Measurements from ENCODE around the gene HARS2. TPM values are rescaled to one million over a fixed set of nuclear protein-coding genes. Genes with fewer than 3 reads are reported as not detected.
A peak's percentile ranks its signal among the peaks of the same experiment; 100 is the strongest.
"Not testable (repeated sequence)": the region's sequence is repeated elsewhere in the genome, so short reads cannot be mapped to it uniquely, and the experiment has no call there.

HARS2 gene, protein sequence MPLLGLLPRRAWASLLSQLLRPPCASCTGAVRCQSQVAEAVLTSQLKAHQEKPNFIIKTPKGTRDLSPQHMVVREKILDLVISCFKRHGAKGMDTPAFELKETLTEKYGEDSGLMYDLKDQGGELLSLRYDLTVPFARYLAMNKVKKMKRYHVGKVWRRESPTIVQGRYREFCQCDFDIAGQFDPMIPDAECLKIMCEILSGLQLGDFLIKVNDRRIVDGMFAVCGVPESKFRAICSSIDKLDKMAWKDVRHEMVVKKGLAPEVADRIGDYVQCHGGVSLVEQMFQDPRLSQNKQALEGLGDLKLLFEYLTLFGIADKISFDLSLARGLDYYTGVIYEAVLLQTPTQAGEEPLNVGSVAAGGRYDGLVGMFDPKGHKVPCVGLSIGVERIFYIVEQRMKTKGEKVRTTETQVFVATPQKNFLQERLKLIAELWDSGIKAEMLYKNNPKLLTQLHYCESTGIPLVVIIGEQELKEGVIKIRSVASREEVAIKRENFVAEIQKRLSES
- polyA plus RNA-seq: 10 to 100 TPM; 21.8 to 38.0 (median 23.2) TPM
- long read RNA-seq, donor 1, transcript HARS2-201 (13 exons, 2,510 nt): major isoform, 6 of 15 reads
- long read RNA-seq, donor 1, partial matches to known transcripts: 8 of 15 reads
- long read RNA-seq, donor 1, other reads (novel, unspliced or antisense): 0 of 15 reads
- long read RNA-seq, donor 2, partial matches to known transcripts: 0 of 1 reads
- long read RNA-seq, donor 2, other reads (novel, unspliced or antisense): 0 of 1 reads
- long read RNA-seq, donor 3, partial matches to known transcripts: 6 of 7 reads
- long read RNA-seq, donor 3, other reads (novel, unspliced or antisense): 0 of 7 reads
- long read RNA-seq, donor 4: 0 reads
- long read RNA-seq, donor 5: 0 reads
- long read RNA-seq, donor 6, partial matches to known transcripts: 0 of 3 reads
- long read RNA-seq, donor 6, other reads (novel, unspliced or antisense): 0 of 3 reads
- long read RNA-seq, donor 7, partial matches to known transcripts: 0 of 4 reads
- long read RNA-seq, donor 7, other reads (novel, unspliced or antisense): 0 of 4 reads
- long read RNA-seq, donor 8: 0 reads
- long read RNA-seq, donor 9: 0 reads
- long read RNA-seq, donor 10, partial matches to known transcripts: 12 of 16 reads
- long read RNA-seq, donor 10, other reads (novel, unspliced or antisense): 0 of 16 reads

DNA sequence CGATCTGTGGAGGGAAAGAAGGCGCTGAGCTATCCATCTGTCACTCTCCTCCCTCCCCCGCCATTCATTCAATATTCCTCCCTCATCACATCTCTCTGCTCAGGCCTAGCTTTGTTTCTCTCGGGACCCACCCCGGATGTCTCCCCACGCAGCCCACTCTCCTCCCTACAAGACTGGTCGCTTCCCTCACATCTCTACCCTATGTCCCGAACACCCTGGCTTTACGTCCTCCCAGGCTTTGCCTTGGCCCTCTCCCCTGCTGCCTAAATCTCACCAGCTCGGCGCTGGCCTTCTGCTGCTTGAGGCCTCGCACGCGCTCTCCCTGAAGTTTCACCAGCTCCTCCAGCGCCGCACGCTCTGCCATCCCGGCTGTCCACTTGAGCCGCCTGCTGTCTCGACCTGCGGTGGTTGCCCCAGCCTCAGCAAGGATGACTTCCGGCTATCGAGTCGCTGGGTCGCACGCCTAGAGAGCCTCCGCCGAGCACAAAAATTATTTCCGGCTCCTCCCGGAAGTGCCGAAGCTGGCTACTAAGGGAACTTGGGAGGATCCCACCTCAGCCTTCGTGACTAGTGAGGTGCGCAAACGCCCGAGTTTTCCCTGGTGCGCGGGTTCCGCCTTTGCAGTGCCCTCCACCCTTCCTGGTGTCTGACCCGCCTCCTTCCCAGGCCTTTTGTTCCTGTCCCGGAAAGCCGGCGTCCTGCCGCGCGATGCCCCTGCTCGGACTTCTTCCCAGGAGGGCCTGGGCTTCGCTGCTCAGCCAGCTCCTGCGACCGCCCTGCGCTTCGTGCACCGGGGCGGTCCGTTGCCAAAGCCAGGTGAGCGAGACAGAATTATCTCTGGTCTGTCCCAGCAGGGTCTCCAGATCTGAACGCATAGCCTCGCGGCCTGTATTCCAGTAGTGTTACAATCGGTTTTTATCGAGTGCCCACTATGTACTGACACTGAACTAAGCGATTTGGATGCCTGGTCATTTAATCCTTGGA is at the start of gene HARS2, which contains the start of gene HARS1:
Gene HARS2, plus strand, starts transcription at position 515 of the 984 bp plus-strand sequence. Its CDS starts 194 bp downstream, at position 709.
Gene HARS1, minus strand, starts transcription at position 430 of the 984 bp plus-strand sequence. Its CDS starts 66 bp downstream, at position 364.
- peak; percentile 95 to 96 for DNase-seq
- peak within 1 kb of the TSS; percentile 83 to 85 (median 84) for H3K27ac ChIP-seq (ENCODE audit: low read depth in 1 of 3, low read length in 2 of 3)
- 0 to 1% (median 0%) methylated on average over 60 to 61 of the region's 61 CpGs for WGBS, 3 donors
- no peaks in the 10 kb centered on the region for H3K27me3 ChIP-seq (ENCODE audit: control insufficient read depth in 3 of 3, insufficient read depth in 3 of 3, low read length in 3 of 3)
- peaks cover 9 to 26% (median 15%) of the 10 kb centered on the region in 3 donors for H3K36me3 ChIP-seq (ENCODE audit: control insufficient read depth in 3 of 3, insufficient read depth in 2 of 3, low read depth in 1 of 3, low read length in 3 of 3)
- no peak for FAIRE-seq
- H3K4me1 ChIP-seq (ENCODE audit: control insufficient read depth in 3 of 3, insufficient read depth in 2 of 3, low read depth in 1 of 3, low read length in 2 of 3): peaks cover 2 to 10% (median 3%) of the 10 kb centered on the region in 3 donors
- no peaks in the 10 kb centered on the region for H3K9me3 ChIP-seq (ENCODE audit: control insufficient read depth in 2 of 2, insufficient read depth in 1 of 2, low read depth in 1 of 2, low read length in 1 of 2)
- peak within 1 kb of the TSS; percentile 59 to 75 (median 66) for H3K4me3 ChIP-seq (ENCODE audit: low read depth in 1 of 3, low read length in 3 of 3)

DNA sequence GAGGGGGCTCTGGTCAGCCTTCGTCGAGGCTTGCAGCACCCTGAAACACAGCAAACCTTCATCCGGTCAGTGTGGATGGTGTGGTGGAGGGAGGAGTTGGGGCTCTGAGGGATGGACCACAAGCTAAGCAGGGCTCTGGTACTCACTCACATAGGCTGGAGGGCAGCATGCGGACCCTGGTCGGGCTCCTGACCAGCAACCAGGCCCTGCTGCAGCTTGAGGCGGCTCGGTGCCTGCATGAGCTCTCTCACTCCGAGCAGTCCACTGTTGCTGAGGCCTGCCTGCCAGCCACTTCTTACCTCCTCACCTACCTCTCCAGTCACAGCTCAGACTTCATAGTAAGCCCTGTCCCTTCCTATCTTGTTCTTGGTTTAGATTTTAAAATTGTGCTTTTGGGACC is 49.5 kb upstream of the HARS2 start:
- H3K36me3 ChIP-seq (ENCODE audit: control insufficient read depth in 3 of 3, insufficient read depth in 2 of 3, low read depth in 1 of 3, low read length in 3 of 3): peaks cover 7 to 37% (median 9%) of the 10 kb centered on the region in 3 donors
- 86 to 91% (median 91%) methylated on average over 8 of the region's 8 CpGs for WGBS, 3 donors

DNA sequence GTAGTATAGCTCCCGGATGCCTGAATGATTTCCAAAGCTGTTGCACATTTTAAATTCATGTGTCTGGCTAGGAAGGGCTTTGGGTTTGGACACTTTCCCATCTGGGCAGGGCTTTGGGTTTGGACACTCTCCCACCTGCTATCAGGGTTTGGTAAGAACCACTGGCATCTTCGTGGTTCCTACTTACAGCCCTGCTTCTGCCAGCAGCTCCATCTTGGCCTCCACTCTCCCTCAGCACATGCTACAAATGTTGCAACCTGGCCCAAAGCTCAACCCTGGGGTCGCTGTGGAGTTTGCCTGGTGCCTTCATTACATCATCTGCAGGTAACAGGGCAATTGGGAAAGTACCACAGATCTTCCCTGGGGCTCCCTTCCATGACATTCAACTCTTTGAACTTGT is 48.5 kb upstream of the HARS2 start:
- no peak for DNase-seq
- Histone ChIP-seq H3K36me3 (ENCODE audit: control insufficient read depth in 3 of 3, insufficient read depth in 2 of 3, low read depth in 1 of 3, low read length in 3 of 3) (peaks cover 7 to 37% (median 9%) of the 10 kb centered on the region in 3 donors), H3K9me3 (ENCODE audit: control insufficient read depth in 2 of 2, insufficient read depth in 1 of 2, low read depth in 1 of 2, low read length in 1 of 2) (no peaks in the 10 kb centered on the region), H3K27me3 (ENCODE audit: control insufficient read depth in 3 of 3, insufficient read depth in 3 of 3, low read length in 3 of 3) (no peaks in the 10 kb centered on the region), H3K4me1 (ENCODE audit: control insufficient read depth in 3 of 3, insufficient read depth in 2 of 3, low read depth in 1 of 3, low read length in 2 of 3) (peaks cover 0 to 14% (median 4%) of the 10 kb centered on the region in 3 donors), H3K4me3 (ENCODE audit: low read depth in 1 of 3, low read length in 3 of 3) (no peak overlapping the region), H3K27ac (ENCODE audit: low read depth in 1 of 3, low read length in 2 of 3) (no peak overlapping the region)
- WGBS, 3 donors: 64 to 82% (median 64%) methylated on average over 3 of the region's 3 CpGs
- FAIRE-seq: no peak

More for the DNA sequence above, 49.5 kb upstream of the HARS2 start:
- FAIRE-seq: no peak
- H3K4me1 ChIP-seq (ENCODE audit: control insufficient read depth in 3 of 3, insufficient read depth in 2 of 3, low read depth in 1 of 3, low read length in 2 of 3): peaks cover 0 to 14% (median 4%) of the 10 kb centered on the region in 3 donors
- no peak overlapping the region for H3K4me3 ChIP-seq (ENCODE audit: low read depth in 1 of 3, low read length in 3 of 3)
- no peaks in the 10 kb centered on the region for H3K9me3 ChIP-seq (ENCODE audit: control insufficient read depth in 2 of 2, insufficient read depth in 1 of 2, low read depth in 1 of 2, low read length in 1 of 2)
- H3K27me3 ChIP-seq (ENCODE audit: control insufficient read depth in 3 of 3, insufficient read depth in 3 of 3, low read length in 3 of 3): no peaks in the 10 kb centered on the region
- H3K27ac ChIP-seq (ENCODE audit: low read depth in 1 of 3, low read length in 2 of 3): no peak overlapping the region
- DNase-seq: no peak

DNA sequence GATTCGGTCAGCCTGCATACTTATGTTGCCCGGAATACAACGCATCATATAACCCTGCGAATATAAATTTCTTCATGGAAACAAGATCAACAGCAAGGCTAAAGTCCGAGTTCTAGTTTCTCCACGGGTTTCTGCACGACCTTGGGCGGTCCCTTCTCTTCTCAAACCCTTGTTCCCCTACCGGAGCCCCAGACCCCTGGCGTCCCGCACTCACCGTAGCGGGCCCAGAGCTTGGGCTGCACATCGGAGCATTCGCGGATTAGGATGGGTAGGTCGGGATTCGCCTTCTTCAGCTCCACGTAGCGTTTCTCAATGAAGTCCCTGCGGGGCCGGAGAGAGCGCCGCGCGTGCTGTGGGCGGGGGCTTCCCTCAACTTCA is 44.2 kb upstream of the HARS2 start:
- WGBS, 3 donors: 0 to 1% (median 1%) methylated on average over 27 of the region's 27 CpGs
- FAIRE-seq (no peak), DNase-seq (peak in 1 of 2 donors; percentile 23)
- Histone ChIP-seq H3K9me3 (ENCODE audit: control insufficient read depth in 2 of 2, insufficient read depth in 1 of 2, low read depth in 1 of 2, low read length in 1 of 2) (no peaks in the 10 kb centered on the region), H3K4me3 (ENCODE audit: low read depth in 1 of 3, low read length in 3 of 3) (peak overlapping the region; percentile 63 to 87 (median 86)), H3K36me3 (ENCODE audit: control insufficient read depth in 3 of 3, insufficient read depth in 2 of 3, low read depth in 1 of 3, low read length in 3 of 3) (peaks cover 9 to 48% (median 11%) of the 10 kb centered on the region in 3 donors), H3K27ac (ENCODE audit: low read depth in 1 of 3, low read length in 2 of 3) (peak overlapping the region; percentile 74 to 97 (median 76)), H3K27me3 (ENCODE audit: control insufficient read depth in 3 of 3, insufficient read depth in 3 of 3, low read length in 3 of 3) (no peaks in the 10 kb centered on the region), H3K4me1 (ENCODE audit: control insufficient read depth in 3 of 3, insufficient read depth in 2 of 3, low read depth in 1 of 3, low read length in 2 of 3) (peaks cover 0 to 9% (median 9%) of the 10 kb centered on the region in 3 donors)

DNA sequence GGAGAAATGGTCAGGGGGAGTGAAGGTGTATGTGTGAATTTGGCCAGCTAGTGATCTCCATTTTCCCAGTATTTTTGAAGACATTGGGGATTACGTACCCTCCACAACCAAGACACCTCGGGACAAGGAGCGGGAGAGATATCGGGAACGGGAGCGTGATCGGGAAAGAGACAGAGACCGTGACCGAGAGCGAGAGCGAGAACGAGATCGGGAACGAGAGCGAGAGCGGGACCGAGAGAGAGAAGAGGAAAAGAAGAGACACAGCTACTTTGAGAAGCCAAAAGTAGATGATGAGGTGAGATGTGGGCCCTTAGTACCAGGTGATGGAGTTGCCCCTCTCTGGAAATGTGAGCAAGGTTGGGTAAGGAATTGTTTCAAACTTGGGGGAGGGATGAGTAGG is 32.4 kb upstream of the HARS2 start:
- H3K4me3 ChIP-seq (ENCODE audit: low read depth in 1 of 3, low read length in 3 of 3): no peak overlapping the region
- H3K36me3 ChIP-seq (ENCODE audit: control insufficient read depth in 3 of 3, insufficient read depth in 2 of 3, low read depth in 1 of 3, low read length in 3 of 3): peaks cover 25 to 54% (median 30%) of the 10 kb centered on the region in 3 donors
- H3K4me1 ChIP-seq (ENCODE audit: control insufficient read depth in 3 of 3, insufficient read depth in 2 of 3, low read depth in 1 of 3, low read length in 2 of 3): no peaks in the 10 kb centered on the region
- H3K9me3 ChIP-seq (ENCODE audit: control insufficient read depth in 2 of 2, insufficient read depth in 1 of 2, low read depth in 1 of 2, low read length in 1 of 2): no peaks in the 10 kb centered on the region
- no peak overlapping the region for H3K27ac ChIP-seq (ENCODE audit: low read depth in 1 of 3, low read length in 2 of 3)
- DNase-seq (no peak), FAIRE-seq (no peak)
- no peaks in the 10 kb centered on the region for H3K27me3 ChIP-seq (ENCODE audit: control insufficient read depth in 3 of 3, insufficient read depth in 3 of 3, low read length in 3 of 3)
- WGBS, 3 donors: 97 to 99% (median 97%) methylated on average over 17 of the region's 17 CpGs

DNA sequence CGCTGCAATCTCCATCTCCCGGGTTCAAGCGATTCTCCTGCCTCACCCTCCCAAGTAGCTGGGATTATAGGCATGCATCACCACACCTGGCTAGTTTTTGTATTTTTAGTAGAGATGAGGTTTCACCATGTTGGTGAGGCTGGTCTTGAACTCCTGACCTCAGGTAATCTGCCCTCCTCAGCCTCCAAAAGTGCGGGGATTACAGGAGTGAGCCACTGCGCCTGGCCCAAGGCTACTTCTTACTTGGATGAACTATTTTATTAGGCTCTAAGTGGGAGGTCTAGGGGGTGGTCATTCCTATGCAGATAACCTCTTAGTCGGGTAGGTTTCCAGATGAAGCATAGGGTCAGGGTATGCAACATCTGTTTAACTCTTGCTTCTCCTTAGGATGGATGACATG is 30.9 kb upstream of the HARS2 start:
- H3K4me3 ChIP-seq (ENCODE audit: low read depth in 1 of 3, low read length in 3 of 3); H3K27me3 ChIP-seq (ENCODE audit: control insufficient read depth in 3 of 3, insufficient read depth in 3 of 3, low read length in 3 of 3); H3K27ac ChIP-seq (ENCODE audit: low read depth in 1 of 3, low read length in 2 of 3); H3K9me3 ChIP-seq (ENCODE audit: control insufficient read depth in 2 of 2, insufficient read depth in 1 of 2, low read depth in 1 of 2, low read length in 1 of 2); FAIRE-seq; DNase-seq; H3K4me1 ChIP-seq (ENCODE audit: control insufficient read depth in 3 of 3, insufficient read depth in 2 of 3, low read depth in 1 of 3, low read length in 2 of 3): not testable (repeated sequence)
- WGBS, 3 donors: 89 to 90% (median 89%) methylated on average over 6 of the region's 6 CpGs
- H3K36me3 ChIP-seq (ENCODE audit: control insufficient read depth in 3 of 3, insufficient read depth in 2 of 3, low read depth in 1 of 3, low read length in 3 of 3): peaks cover 22 to 49% (median 28%) of the 10 kb centered on the region in 3 donors

DNA sequence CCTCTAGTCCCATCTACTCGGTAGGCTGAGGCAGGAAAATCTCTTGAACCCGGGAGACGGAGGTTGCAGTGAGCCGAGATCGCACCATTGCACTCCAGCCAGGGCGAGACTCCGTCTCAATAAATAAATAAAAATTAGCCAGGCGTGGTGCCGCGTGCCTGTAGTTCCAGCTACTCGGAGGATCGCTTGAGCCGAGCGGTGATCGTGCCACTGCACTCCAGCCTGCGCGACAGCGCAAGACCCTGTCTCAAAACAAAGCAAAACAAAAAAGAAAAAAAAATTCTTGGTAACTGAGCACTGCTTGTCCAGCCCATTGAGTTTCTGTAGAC is 27.3 kb upstream of the HARS2 start:
- Histone ChIP-seq H3K27me3 (ENCODE audit: control insufficient read depth in 3 of 3, insufficient read depth in 3 of 3, low read length in 3 of 3) (no peaks in the 10 kb centered on the region), H3K36me3 (ENCODE audit: control insufficient read depth in 3 of 3, insufficient read depth in 2 of 3, low read depth in 1 of 3, low read length in 3 of 3) (peaks cover 16 to 35% (median 17%) of the 10 kb centered on the region in 3 donors), H3K4me1 (ENCODE audit: control insufficient read depth in 3 of 3, insufficient read depth in 2 of 3, low read depth in 1 of 3, low read length in 2 of 3) (peaks cover 2 to 6% (median 4%) of the 10 kb centered on the region in 3 donors), H3K27ac (ENCODE audit: low read depth in 1 of 3, low read length in 2 of 3) (peak overlapping the region; percentile 89 to 96 (median 95)), H3K4me3 (ENCODE audit: low read depth in 1 of 3, low read length in 3 of 3) (peak overlapping the region in 2 of 3 donors; percentile 93 to 96), H3K9me3 (ENCODE audit: control insufficient read depth in 2 of 2, insufficient read depth in 1 of 2, low read depth in 1 of 2, low read length in 1 of 2) (no peaks in the 10 kb centered on the region)
- no peak for DNase-seq
- FAIRE-seq: no peak
- WGBS, 3 donors: 3 to 10% (median 10%) methylated on average over 18 of the region's 18 CpGs
